ENCODE data around the gene RNF166. TPM values are rescaled to one million over a fixed set of nuclear protein-coding genes. Genes with fewer than 3 reads are reported as not detected.

The RNF166 gene
- total RNA-seq, 4 donors from 2014 or later: 14.7 to 21.8 (median 17.7) TPM

- DNase-seq (ENCODE audit: low spot score in 2 of 2): no peak
- H3K4me3 ChIP-seq (ENCODE audit: low read depth, poor library complexity, severe bottlenecking): no peak overlapping the region
- 92% methylated on average over 12 to 16 of the region's 16 CpGs for WGBS, 2 donors
- TF ChIP-seq, protein P1, sequence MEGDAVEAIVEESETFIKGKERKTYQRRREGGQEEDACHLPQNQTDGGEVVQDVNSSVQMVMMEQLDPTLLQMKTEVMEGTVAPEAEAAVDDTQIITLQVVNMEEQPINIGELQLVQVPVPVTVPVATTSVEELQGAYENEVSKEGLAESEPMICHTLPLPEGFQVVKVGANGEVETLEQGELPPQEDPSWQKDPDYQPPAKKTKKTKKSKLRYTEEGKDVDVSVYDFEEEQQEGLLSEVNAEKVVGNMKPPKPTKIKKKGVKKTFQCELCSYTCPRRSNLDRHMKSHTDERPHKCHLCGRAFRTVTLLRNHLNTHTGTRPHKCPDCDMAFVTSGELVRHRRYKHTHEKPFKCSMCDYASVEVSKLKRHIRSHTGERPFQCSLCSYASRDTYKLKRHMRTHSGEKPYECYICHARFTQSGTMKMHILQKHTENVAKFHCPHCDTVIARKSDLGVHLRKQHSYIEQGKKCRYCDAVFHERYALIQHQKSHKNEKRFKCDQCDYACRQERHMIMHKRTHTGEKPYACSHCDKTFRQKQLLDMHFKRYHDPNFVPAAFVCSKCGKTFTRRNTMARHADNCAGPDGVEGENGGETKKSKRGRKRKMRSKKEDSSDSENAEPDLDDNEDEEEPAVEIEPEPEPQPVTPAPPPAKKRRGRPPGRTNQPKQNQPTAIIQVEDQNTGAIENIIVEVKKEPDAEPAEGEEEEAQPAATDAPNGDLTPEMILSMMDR (IDR thresholded peaks at IDR 0.05): no peak
- TF ChIP-seq POLR2A (IDR thresholded peaks at IDR 0.05): no peak
- intact Hi-C loops (cut with DNase I; ENCODE audit: low total_unique reads): no loop called here
Observed at GRCh38 chr16:88752386-88753002, 46.3 kb upstream of the RNF166 start.

GRCh38 chr16:88750854-88751253 is 44.6 kb upstream of the RNF166 start:
- no peak for DNase-seq (ENCODE audit: low spot score in 2 of 2)
- TF ChIP-seq, protein P1 (IDR thresholded peaks at IDR 0.05): no peak
- no peak for TF ChIP-seq POLR2A (IDR thresholded peaks at IDR 0.05)
- no peak overlapping the region for H3K4me3 ChIP-seq (ENCODE audit: low read depth, poor library complexity, severe bottlenecking)
- WGBS, 2 donors: 84 to 86% methylated on average over 9 to 11 of the region's 12 CpGs
- intact Hi-C loops (cut with DNase I; ENCODE audit: low total_unique reads): no loop called here

GRCh38 chr16:88749358-88749757 is 43.1 kb upstream of the RNF166 start:
- TF ChIP-seq, protein P1 (IDR thresholded peaks at IDR 0.05): no peak
- TF ChIP-seq POLR2A (IDR thresholded peaks at IDR 0.05): no peak
- intact Hi-C loops (cut with DNase I; ENCODE audit: low total_unique reads): loop anchor here (5.0 kb wide), 1 partner anchor 463 kb away; no protein-coding TSS in a partner anchor
- WGBS, 2 donors: 96% methylated on average over 26 of the region's 26 CpGs
- no peak overlapping the region for H3K4me3 ChIP-seq (ENCODE audit: low read depth, poor library complexity, severe bottlenecking)
- DNase-seq (ENCODE audit: low spot score in 2 of 2): no peak

DNA sequence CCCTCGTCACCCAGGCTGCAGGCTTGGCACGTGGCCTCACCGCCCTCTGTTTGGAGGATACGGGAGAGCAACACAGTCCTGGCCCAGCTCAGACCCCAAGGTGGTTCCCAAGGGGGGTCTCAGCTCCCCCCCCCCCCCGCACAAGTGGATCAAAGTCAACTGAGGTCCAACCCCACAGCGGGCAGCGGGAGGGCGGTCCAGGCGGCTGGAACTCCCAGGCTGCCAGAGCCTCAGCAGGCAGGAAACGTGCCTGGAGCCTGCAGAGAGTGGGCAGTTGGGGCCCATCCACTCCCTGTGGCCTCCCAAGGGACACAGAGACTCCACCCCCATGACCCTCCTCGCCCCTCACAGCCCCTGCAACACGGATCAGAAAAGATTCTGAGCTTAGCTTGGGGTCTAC is 42.2 kb upstream of the RNF166 start:
- TF ChIP-seq, protein P1 (IDR thresholded peaks at IDR 0.05): no peak
- TF ChIP-seq POLR2A (IDR thresholded peaks at IDR 0.05): no peak
- no peak overlapping the region for H3K4me3 ChIP-seq (ENCODE audit: low read depth, poor library complexity, severe bottlenecking)
- 86 to 91% methylated on average over 5 to 8 of the region's 12 CpGs for WGBS, 2 donors
- intact Hi-C loops (cut with DNase I; ENCODE audit: low total_unique reads): loop anchor here (5.0 kb wide), 1 partner anchor 464 kb away; no protein-coding TSS in a partner anchor
- DNase-seq (ENCODE audit: low spot score in 2 of 2): no peak

- intact Hi-C loops (cut with DNase I; ENCODE audit: low total_unique reads): loop anchor here (5.0 kb wide), 1 partner anchor 465 kb away; no protein-coding TSS in a partner anchor
- H3K4me3 ChIP-seq (ENCODE audit: low read depth, poor library complexity, severe bottlenecking): no peak overlapping the region
- TF ChIP-seq POLR2A (IDR thresholded peaks at IDR 0.05): no peak
- TF ChIP-seq, protein P1 (IDR thresholded peaks at IDR 0.05): no peak
- WGBS, 2 donors: 81 to 82% methylated on average over 23 to 26 of the region's 26 CpGs
- no peak for DNase-seq (ENCODE audit: low spot score in 2 of 2)
Observed at GRCh38 chr16:88747588-88748301, 41.5 kb upstream of the RNF166 start.

Measured in lower leg skin (tissue), 4 donors.